Activated CD4-positive, alpha-beta T cell treated with anti-CD3 and anti-CD28 coated beads, Interleukin-2, amount 10 ng/mL, durations not matched to agents 24 days and 14 days (primary cell): ENCODE data around the gene PARD3B. TPM values are rescaled to one million over a fixed set of nuclear protein-coding genes. Genes with fewer than 3 reads are reported as not detected.

Experiments used
- DNase-seq: peaks from one replicate; pipeline ENCODE4 v3.0.0; 2022
- H3K27ac Mint-ChIP-seq: one replicate; pipeline ENCODE4 v1.8.0; 2022; ENCODE audit warnings: mild to moderate bottlenecking, mixed read lengths
- H3K27me3 Mint-ChIP-seq: one replicate; pipeline ENCODE4 v1.8.0; 2022; ENCODE audit warnings: mixed read lengths
- H3K36me3 Mint-ChIP-seq: one replicate; pipeline ENCODE4 v1.8.0; 2022; ENCODE audit warnings: low read depth, mild to moderate bottlenecking, mixed read lengths
- H3K4me1 Mint-ChIP-seq: one replicate; pipeline ENCODE4 v1.8.0; 2021; ENCODE audit warnings: mixed read lengths
- H3K4me3 Mint-ChIP-seq: one replicate; pipeline ENCODE4 v1.8.0; 2022; ENCODE audit warnings: mild to moderate bottlenecking, moderate library complexity, mixed read lengths
- H3K9me3 Mint-ChIP-seq: one replicate; pipeline ENCODE4 v1.8.0; 2021; ENCODE audit warnings: mixed read lengths
- intact Hi-C: fragments of 100-400 bp; cut with micrococcal nuclease; formaldehyde crosslinking; loops from one replicate; pipeline ENCODE4 v1.15.1; 2023
- total RNA-seq: library from RNA; stranded (reverse); gene quantifications from 2 replicates; pipeline ENCODE4 v1.2.3, GENCODE V29; 2022

Gene PARD3B
- total RNA-seq, 1 donor from 2014 or later: 0.12 TPM

DNA sequence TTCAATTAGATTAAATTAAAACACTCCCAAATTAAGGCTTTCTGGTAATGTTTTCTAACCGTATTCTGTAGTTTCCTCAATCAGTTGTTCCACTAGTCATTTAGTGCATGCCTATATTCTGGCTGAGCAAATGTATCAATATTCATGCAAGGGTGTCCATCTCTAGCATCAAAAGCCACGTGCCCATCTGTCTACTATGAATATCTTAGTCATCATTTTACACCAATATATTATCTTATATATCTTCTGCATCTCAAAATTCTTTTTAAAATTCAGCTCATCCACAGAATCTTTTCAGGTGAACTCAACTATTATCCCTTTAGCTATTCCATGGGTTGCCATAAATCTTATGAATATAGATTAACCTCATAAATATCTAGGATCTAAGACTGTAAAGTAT, 488.2 kb downstream of the PARD3B start:
- H3K36me3 Mint-ChIP-seq: peaks cover 4% of the 10 kb centered on the region
- no peak overlapping the region for H3K27ac Mint-ChIP-seq
- peaks cover 13% of the 10 kb centered on the region for H3K9me3 Mint-ChIP-seq
- intact Hi-C loops: no loop called here
- H3K27me3 Mint-ChIP-seq: no peaks in the 10 kb centered on the region
- peaks cover 18% of the 10 kb centered on the region for H3K4me1 Mint-ChIP-seq
- H3K4me3 Mint-ChIP-seq: no peak overlapping the region
- peak; percentile 3 for DNase-seq

DNA sequence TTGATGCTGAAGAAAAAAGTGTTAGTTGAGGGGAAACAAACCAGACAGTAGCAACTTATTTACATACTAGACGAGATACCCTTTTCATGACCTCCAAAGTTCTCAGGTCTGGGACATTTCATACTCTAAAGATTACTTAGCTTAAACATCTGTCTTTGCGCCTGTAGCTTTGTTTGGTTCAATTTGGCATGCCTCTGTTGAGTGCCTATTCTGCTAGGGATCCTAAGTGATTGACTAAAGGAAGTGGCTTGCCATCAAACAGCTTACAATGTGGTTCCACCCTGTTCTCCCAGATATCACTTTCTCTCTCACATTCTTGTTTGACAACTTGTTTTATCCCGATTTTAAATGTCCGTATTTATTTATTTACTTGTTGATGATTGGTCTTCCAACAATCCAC, 488.8 kb downstream of the PARD3B start:
- Mint-ChIP-seq H3K27ac (no peak overlapping the region), H3K4me1 (peaks cover 16% of the 10 kb centered on the region), H3K27me3 (no peaks in the 10 kb centered on the region), H3K4me3 (peak overlapping the region; percentile 22), H3K36me3 (peaks cover 4% of the 10 kb centered on the region), H3K9me3 (peaks cover 11% of the 10 kb centered on the region)
- intact Hi-C loops: no loop called here
- DNase-seq: peak; percentile 65

- H3K4me1 Mint-ChIP-seq: peaks cover 2% of the 10 kb centered on the region
- intact Hi-C loops: no loop called here
Observed at GRCh38 chr2:205040323-205040722, 495.0 kb downstream of the PARD3B start.

DNA sequence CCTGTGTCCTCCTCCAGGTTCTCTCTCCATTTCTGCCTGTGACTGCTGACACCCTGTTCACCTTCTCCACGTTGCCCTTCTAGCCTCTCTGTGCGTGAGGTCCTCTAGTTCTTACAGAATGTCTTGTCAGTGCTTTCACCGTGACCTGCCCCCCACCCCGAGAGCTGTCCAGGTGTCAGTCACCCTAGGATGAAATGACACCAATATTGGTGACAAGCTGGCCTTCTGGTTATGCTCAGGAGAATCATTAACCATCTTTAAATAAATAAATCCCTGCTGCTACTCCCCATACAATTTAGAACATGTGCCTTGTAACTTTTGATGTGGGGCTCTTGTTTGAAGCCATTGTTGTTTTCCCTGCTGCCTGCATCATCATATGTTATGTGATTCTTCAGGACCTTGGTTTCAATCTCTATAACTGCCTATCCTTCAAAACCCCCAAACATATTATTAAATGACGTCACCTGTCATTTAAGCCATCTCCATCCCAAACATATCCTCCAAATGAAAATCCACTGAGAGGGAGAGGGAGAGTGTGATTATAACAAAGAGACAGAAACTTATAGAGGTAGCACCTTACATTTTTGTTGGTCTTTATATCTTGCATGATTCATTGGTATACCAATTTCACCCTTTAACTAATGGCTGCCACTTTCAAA, 496.3 kb downstream of the PARD3B start:
- Mint-ChIP-seq H3K27ac (no peak overlapping the region), H3K4me3 (no peak overlapping the region), H3K27me3 (peaks cover 6% of the 10 kb centered on the region), H3K9me3 (peaks cover 3% of the 10 kb centered on the region), H3K4me1 (peaks cover 2% of the 10 kb centered on the region), H3K36me3 (no peaks in the 10 kb centered on the region)
- no peak for DNase-seq
- intact Hi-C loops: no loop called here

More at GRCh38 chr2:205040323-205040722, 495.0 kb downstream of the PARD3B start:
- DNase-seq: no peak
- H3K9me3 Mint-ChIP-seq: peaks cover 3% of the 10 kb centered on the region
- no peak overlapping the region for H3K4me3 Mint-ChIP-seq
- no peak overlapping the region for H3K27ac Mint-ChIP-seq
- H3K36me3 Mint-ChIP-seq: no peaks in the 10 kb centered on the region
- H3K27me3 Mint-ChIP-seq: peaks cover 6% of the 10 kb centered on the region

- Mint-ChIP-seq H3K27ac (no peak overlapping the region), H3K4me1 (peaks cover 2% of the 10 kb centered on the region), H3K9me3 (peaks cover 14% of the 10 kb centered on the region), H3K4me3 (no peak overlapping the region), H3K36me3 (peaks cover 2% of the 10 kb centered on the region), H3K27me3 (peaks cover 6% of the 10 kb centered on the region)
- intact Hi-C loops: no loop called here
- DNase-seq: no peak
Observed at GRCh38 chr2:205043285-205043684, 498.0 kb downstream of the PARD3B start.

DNA sequence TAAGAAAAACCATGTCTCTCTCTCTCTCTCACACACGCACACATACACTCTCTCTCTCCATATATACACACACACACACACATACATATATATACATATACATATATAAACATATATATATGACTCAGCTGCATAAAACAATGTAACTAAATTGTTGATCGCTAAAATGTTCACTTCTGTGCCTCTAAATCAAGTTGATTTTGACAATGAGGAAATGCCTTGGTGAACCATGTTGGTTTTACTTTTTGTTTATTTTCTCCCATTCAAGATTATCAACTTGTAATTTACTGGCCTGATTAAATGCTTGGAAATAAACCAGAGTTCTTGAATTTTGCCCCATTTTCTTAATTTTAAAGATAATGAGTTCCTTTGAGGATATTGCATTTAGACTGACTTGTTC, 500.4 kb downstream of the PARD3B start:
- Mint-ChIP-seq H3K4me1 (peaks cover 2% of the 10 kb centered on the region), H3K4me3 (no peak overlapping the region), H3K9me3 (peaks cover 30% of the 10 kb centered on the region), H3K36me3 (peaks cover 10% of the 10 kb centered on the region), H3K27ac (no peak overlapping the region), H3K27me3 (peaks cover 4% of the 10 kb centered on the region)
- intact Hi-C loops: no loop called here
- DNase-seq: peak; percentile 3

GRCh38 chr2:205047273-205047839, 502.1 kb downstream of the PARD3B start:
- Mint-ChIP-seq H3K9me3 (peaks cover 30% of the 10 kb centered on the region), H3K4me3 (no peak overlapping the region), H3K27me3 (no peaks in the 10 kb centered on the region), H3K27ac (no peak overlapping the region), H3K36me3 (peaks cover 10% of the 10 kb centered on the region), H3K4me1 (no peaks in the 10 kb centered on the region)
- intact Hi-C loops: no loop called here
- peak; percentile 49 for DNase-seq

DNA sequence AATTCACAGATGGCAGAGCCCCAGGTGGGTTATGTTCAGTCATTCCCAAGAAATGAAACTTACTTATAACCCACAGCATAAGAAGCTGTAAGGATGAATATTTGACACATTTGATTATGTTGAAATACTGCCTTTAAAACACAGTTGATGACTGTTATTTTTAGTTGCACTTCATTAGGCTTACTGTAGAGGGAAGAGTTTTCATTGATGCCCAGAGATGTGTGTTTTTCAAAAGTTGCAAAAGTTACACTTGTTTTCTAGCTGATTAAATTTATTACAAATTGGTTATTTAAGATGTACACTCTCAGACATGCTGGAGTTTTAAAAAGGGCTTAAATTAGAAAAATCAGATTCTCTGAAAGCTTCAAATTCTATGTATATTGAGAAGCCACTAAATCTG, 506.1 kb downstream of the PARD3B start:
- H3K27me3 Mint-ChIP-seq: no peaks in the 10 kb centered on the region
- H3K27ac Mint-ChIP-seq: no peak overlapping the region
- peaks cover 1% of the 10 kb centered on the region for H3K4me1 Mint-ChIP-seq
- peaks cover 29% of the 10 kb centered on the region for H3K9me3 Mint-ChIP-seq
- intact Hi-C loops: no loop called here
- peaks cover 10% of the 10 kb centered on the region for H3K36me3 Mint-ChIP-seq
- DNase-seq: no peak
- H3K4me3 Mint-ChIP-seq: no peak overlapping the region

GRCh38 chr2:205052781-205053180, 507.5 kb downstream of the PARD3B start:
- peaks cover 2% of the 10 kb centered on the region for H3K4me1 Mint-ChIP-seq
- intact Hi-C loops: no loop called here

GRCh38 chr2:205053827-205054410, 508.6 kb downstream of the PARD3B start:
- no peak overlapping the region for H3K4me3 Mint-ChIP-seq
- peak; percentile 19 for DNase-seq
- intact Hi-C loops: no loop called here

More at GRCh38 chr2:205052781-205053180, 507.5 kb downstream of the PARD3B start:
- Mint-ChIP-seq H3K27me3 (no peaks in the 10 kb centered on the region), H3K36me3 (peaks cover 10% of the 10 kb centered on the region), H3K27ac (no peak overlapping the region), H3K4me3 (no peak overlapping the region), H3K9me3 (peaks cover 23% of the 10 kb centered on the region)
- DNase-seq: peak; percentile 47

DNA sequence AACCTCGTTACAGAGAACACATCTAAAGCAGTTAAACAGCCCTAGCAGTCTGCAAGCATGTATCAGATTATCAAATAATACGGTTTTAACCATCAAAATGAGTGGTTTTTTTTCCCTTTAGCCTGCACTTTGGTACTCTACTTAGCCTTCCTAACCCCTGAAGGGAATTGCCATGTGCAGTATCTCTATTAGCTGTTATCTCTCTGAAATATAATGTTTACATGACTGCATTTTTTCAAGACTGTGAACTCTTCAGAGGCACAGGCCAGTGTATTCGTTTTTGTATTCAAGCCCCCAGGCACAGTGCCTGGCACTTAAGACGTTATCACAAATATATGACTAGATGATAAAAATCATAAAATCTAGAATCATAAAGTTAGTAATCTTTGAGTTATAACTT, 509.5 kb downstream of the PARD3B start:
- Mint-ChIP-seq H3K4me1 (peaks cover 8% of the 10 kb centered on the region), H3K27ac (no peak overlapping the region), H3K4me3 (no peak overlapping the region), H3K36me3 (peaks cover 8% of the 10 kb centered on the region), H3K27me3 (no peaks in the 10 kb centered on the region), H3K9me3 (peaks cover 18% of the 10 kb centered on the region)
- intact Hi-C loops: no loop called here
- no peak for DNase-seq

More at GRCh38 chr2:205053827-205054410, 508.6 kb downstream of the PARD3B start:
- Mint-ChIP-seq H3K27me3 (no peaks in the 10 kb centered on the region), H3K36me3 (peaks cover 10% of the 10 kb centered on the region), H3K27ac (no peak overlapping the region), H3K4me1 (peaks cover 8% of the 10 kb centered on the region), H3K9me3 (peaks cover 20% of the 10 kb centered on the region)

DNA sequence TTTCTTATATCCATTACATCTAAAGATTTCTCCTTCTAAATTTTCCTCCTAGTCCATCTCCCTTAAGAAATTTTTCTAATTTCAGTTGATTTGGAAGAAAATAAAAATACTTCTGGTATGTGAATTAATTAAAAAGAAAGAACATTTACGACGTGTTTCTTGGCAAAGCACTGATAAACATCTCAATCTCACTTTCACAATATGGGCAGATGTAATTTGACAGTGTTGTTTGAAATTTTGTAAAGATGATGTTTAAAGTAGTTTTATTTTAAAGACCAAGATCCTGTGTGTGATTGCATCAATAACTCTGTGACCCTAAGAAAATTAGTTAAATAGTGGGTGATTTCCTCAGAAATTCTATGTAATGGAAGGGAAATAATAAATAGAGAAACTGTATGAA, 510.0 kb downstream of the PARD3B start:
- peaks cover 8% of the 10 kb centered on the region for H3K4me1 Mint-ChIP-seq
- H3K36me3 Mint-ChIP-seq: peaks cover 10% of the 10 kb centered on the region
- no peaks in the 10 kb centered on the region for H3K27me3 Mint-ChIP-seq
- no peak overlapping the region for H3K4me3 Mint-ChIP-seq
- H3K27ac Mint-ChIP-seq: no peak overlapping the region
- DNase-seq: peak; percentile 4
- H3K9me3 Mint-ChIP-seq: peaks cover 21% of the 10 kb centered on the region
- intact Hi-C loops: no loop called here

DNA sequence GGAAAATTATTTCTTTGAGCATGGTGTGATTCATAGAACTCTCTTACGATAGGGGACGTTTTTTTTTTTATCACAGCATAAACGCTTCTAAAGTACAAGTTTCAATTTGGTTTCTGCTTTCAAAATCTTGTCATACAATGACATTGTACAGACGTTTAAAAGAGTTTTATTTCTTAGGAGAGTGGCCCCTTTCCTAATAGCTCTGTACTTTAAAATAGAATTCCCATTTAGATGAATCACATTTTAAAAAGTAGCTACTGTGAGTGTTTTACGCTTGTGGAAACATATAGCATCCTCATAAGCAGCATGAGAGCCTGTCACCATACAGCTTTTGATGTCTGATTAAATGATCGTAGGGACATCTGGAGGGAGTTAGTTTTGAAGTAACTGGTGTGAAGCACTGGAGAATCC, 510.9 kb downstream of the PARD3B start:
- Mint-ChIP-seq H3K27ac (no peak overlapping the region), H3K9me3 (peaks cover 21% of the 10 kb centered on the region), H3K4me3 (peak overlapping the region; percentile 40), H3K27me3 (no peaks in the 10 kb centered on the region), H3K36me3 (peaks cover 10% of the 10 kb centered on the region), H3K4me1 (peaks cover 8% of the 10 kb centered on the region)
- intact Hi-C loops: no loop called here
- DNase-seq: no peak

DNA sequence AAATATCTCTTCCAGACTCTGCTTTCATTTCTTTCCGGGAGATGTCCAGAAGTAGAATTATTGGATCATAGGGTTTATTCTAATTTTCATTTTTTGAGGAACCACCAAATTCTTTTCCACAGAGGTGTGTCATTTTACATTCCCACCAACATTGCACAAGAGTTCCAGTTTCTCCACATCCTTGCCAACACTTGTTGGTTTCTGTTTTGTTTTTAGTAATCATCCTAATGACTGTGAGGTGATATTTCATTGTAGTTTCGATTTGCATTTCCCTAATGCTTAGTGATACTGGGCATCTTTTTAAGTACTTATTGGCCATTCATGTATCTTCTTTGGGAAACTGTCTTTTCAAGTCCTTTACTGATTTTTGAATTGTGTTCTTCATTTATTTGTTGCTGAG, 513.1 kb downstream of the PARD3B start:
- no peak for DNase-seq
- no peak overlapping the region for H3K27ac Mint-ChIP-seq
- H3K9me3 Mint-ChIP-seq: peaks cover 21% of the 10 kb centered on the region
- H3K4me3 Mint-ChIP-seq: no peak overlapping the region
- H3K27me3 Mint-ChIP-seq: no peaks in the 10 kb centered on the region
- peaks cover 8% of the 10 kb centered on the region for H3K4me1 Mint-ChIP-seq
- H3K36me3 Mint-ChIP-seq: peaks cover 10% of the 10 kb centered on the region
- intact Hi-C loops: no loop called here
